GM19099 (cell line): ENCODE data around the gene MYT1.

Source experiments
- POLR2A ChIP-seq: IDR thresholded peaks from 3 replicates; pipeline ENCODE4 v1.6.1; 2011; ENCODE audit warnings: low read depth; ENCODE audit not compliant: insufficient read length; ENCODE audit errors: extremely low read depth

MYT1 gene

GRCh38 chr20:64283646-64284045 lies 119.4 kb downstream of the MYT1 start:
- no peak for TF ChIP-seq POLR2A
